HEK293 (cell line): ENCODE measurements around the gene TPRKB.

ENCODE experiments used
- CTCF ChIA-PET: fragments of 350-600 bp; formaldehyde crosslinking; extraction: SDS; loops from one replicate; lab custom pipeline; 2021; ENCODE audit warnings: antibody characterized with exemption; lab: Yijun Ruan, JAX
- POLR2A ChIA-PET: fragments of 300-600 bp; formaldehyde crosslinking; extraction: SDS; loops from one replicate; lab custom pipeline; 2020; ENCODE audit warnings: antibody characterized with exemption, inconsistent platforms; lab: Yijun Ruan, JAX
- H3K27ac ChIP-seq: fragments of 200-500 bp; sonication (Bioruptor generic); 2 replicates; pipeline ENCODE4 v1.5.1; 2014; ENCODE audit warnings: low read depth, low read length, control low read depth, inconsistent platforms; ENCODE audit errors: extremely low read depth
- H3K36me3 ChIP-seq, 2 experiments: fragments of 200-500 bp in 1 of 2; sonication (Bioruptor generic) in 1 of 2; 1 replicate in 1 of 2; 2 replicates in 1 of 2; pipeline ENCODE4 v1.5.1; 2014 to 2017; ENCODE audit warnings: inconsistent platforms in 2 of 2, low read length in 2 of 2; ENCODE audit not compliant: control insufficient read depth in 2 of 2, insufficient read depth in 1 of 2
- H3K4me1 ChIP-seq: fragments of 200-500 bp; sonication (Bioruptor generic); 2 replicates; pipeline ENCODE4 v1.5.1; 2014; ENCODE audit warnings: mild to moderate bottlenecking, low read length, inconsistent platforms; ENCODE audit not compliant: control insufficient read depth, insufficient read depth
- H3K4me3 ChIP-seq: 2 replicates; pipeline ENCODE4 v1.5.1; 2011; ENCODE audit warnings: low read depth, mild to moderate bottlenecking, control low read depth, low read length, moderate library complexity
- H3K9me3 ChIP-seq: fragments of 200-500 bp; sonication (Bioruptor generic); 2 replicates; pipeline ENCODE4 v1.5.1; 2014; ENCODE audit warnings: low read depth, low read length, inconsistent platforms; ENCODE audit not compliant: control insufficient read depth, insufficient read depth
- EGR2 ChIP-seq: fragments of 450-650 bp; formaldehyde crosslinking; IDR thresholded peaks from 2 replicates; pipeline ENCODE4 v1.5.1; 2016; ENCODE audit warnings: low read depth, missing biosample characterization, missing genetic modification characterization
- ELK4 ChIP-seq: IDR thresholded peaks from 2 replicates; pipeline ENCODE4 v1.6.1; 2011; ENCODE audit warnings: mild to moderate bottlenecking, low read depth, low read length, borderline replicate concordance
- INSM2 ChIP-seq: fragments of 450-650 bp; formaldehyde crosslinking; IDR thresholded peaks from 2 replicates; pipeline ENCODE4 v1.5.1; 2016; ENCODE audit warnings: missing biosample characterization, missing genetic modification characterization
- KLF17 ChIP-seq: fragments of 450-650 bp; formaldehyde crosslinking; IDR thresholded peaks from 2 replicates; pipeline ENCODE4 v1.5.1; 2016; ENCODE audit warnings: missing biosample characterization, missing genetic modification characterization
- PRDM1 ChIP-seq: fragments of 450-650 bp; formaldehyde crosslinking; IDR thresholded peaks from 2 replicates; pipeline ENCODE4; 2016; ENCODE audit warnings: missing biosample characterization, missing genetic modification characterization
- SETDB1 ChIP-seq: IDR thresholded peaks from one replicate; pipeline ENCODE4 v1.6.1; 2017; ENCODE audit warnings: mild to moderate bottlenecking, low read length, moderate library complexity, mixed read lengths; ENCODE audit not compliant: insufficient read length
- TSHZ1 ChIP-seq: fragments of 450-650 bp; formaldehyde crosslinking; IDR thresholded peaks from 2 replicates; pipeline ENCODE4 v1.5.1; 2016; ENCODE audit warnings: missing biosample characterization, missing genetic modification characterization, borderline replicate concordance
- WT1 ChIP-seq: fragments of 450-650 bp; formaldehyde crosslinking; IDR thresholded peaks from 2 replicates; pipeline ENCODE4 v1.5.1; 2016; ENCODE audit warnings: missing biosample characterization, missing genetic modification characterization
- YY2 ChIP-seq: fragments of 450-650 bp; formaldehyde crosslinking; IDR thresholded peaks from 2 replicates; pipeline ENCODE4 v1.5.1; 2016; ENCODE audit warnings: missing biosample characterization, missing genetic modification characterization
- ZBTB20 ChIP-seq: fragments of 450-650 bp; formaldehyde crosslinking; IDR thresholded peaks from 2 replicates; pipeline ENCODE4 v1.5.1; 2016; ENCODE audit warnings: missing biosample characterization, missing genetic modification characterization
- ZBTB48 ChIP-seq: fragments of 450-650 bp; formaldehyde crosslinking; IDR thresholded peaks from 2 replicates; pipeline ENCODE4 v1.5.1; 2016; ENCODE audit warnings: missing biosample characterization, missing genetic modification characterization
- ZBTB8A ChIP-seq: fragments of 450-650 bp; formaldehyde crosslinking; IDR thresholded peaks from 2 replicates; pipeline ENCODE4 v1.5.1; 2016; ENCODE audit warnings: missing biosample characterization, missing genetic modification characterization
- ZNF112 ChIP-seq: fragments of 450-650 bp; formaldehyde crosslinking; IDR thresholded peaks from 2 replicates; pipeline ENCODE4 v1.5.0; 2017; ENCODE audit warnings: missing biosample characterization, missing genetic modification characterization
- ZNF140 ChIP-seq: fragments of 450-650 bp; formaldehyde crosslinking; IDR thresholded peaks from 2 replicates; pipeline ENCODE4 v1.5.1; 2016; ENCODE audit warnings: missing biosample characterization, missing genetic modification characterization
- ZNF169 ChIP-seq: fragments of 450-650 bp; formaldehyde crosslinking; IDR thresholded peaks from 2 replicates; pipeline ENCODE4 v1.5.1; 2016; ENCODE audit warnings: missing biosample characterization, missing genetic modification characterization
- ZNF214 ChIP-seq: fragments of 450-650 bp; formaldehyde crosslinking; IDR thresholded peaks from 2 replicates; pipeline ENCODE4 v1.5.1; 2017; ENCODE audit warnings: missing biosample characterization, mild to moderate bottlenecking, missing genetic modification characterization, borderline replicate concordance
- ZNF223 ChIP-seq: fragments of 450-650 bp; formaldehyde crosslinking; IDR thresholded peaks from 2 replicates; pipeline ENCODE4 v1.5.1; 2016; ENCODE audit warnings: missing biosample characterization, missing genetic modification characterization
- ZNF239 ChIP-seq: fragments of 450-650 bp; formaldehyde crosslinking; IDR thresholded peaks from 2 replicates; pipeline ENCODE4 v1.5.1; 2016; ENCODE audit warnings: missing biosample characterization, missing genetic modification characterization
- ZNF394 ChIP-seq: fragments of 450-650 bp; formaldehyde crosslinking; IDR thresholded peaks from 2 replicates; pipeline ENCODE4 v1.5.1; 2016; ENCODE audit warnings: missing biosample characterization, missing genetic modification characterization, mild to moderate bottlenecking, moderate library complexity, borderline replicate concordance
- ZNF624 ChIP-seq: fragments of 450-650 bp; formaldehyde crosslinking; IDR thresholded peaks from 2 replicates; pipeline ENCODE4 v1.5.1; 2017; ENCODE audit warnings: missing biosample characterization, missing genetic modification characterization
- ZNF626 ChIP-seq: fragments of 450-650 bp; sonication (Bioruptor Pico); formaldehyde crosslinking; IDR thresholded peaks from 2 replicates; pipeline ENCODE4 v1.5.1; 2018; ENCODE audit warnings: missing biosample characterization, missing genetic modification characterization, inconsistent platforms
- TF ChIP-seq, protein P1 (sequence below): fragments of 450-650 bp; formaldehyde crosslinking; IDR thresholded peaks from 2 replicates; pipeline ENCODE4 v1.5.1; 2017; ENCODE audit warnings: missing biosample characterization, missing genetic modification characterization
- TF ChIP-seq, protein P2 (sequence below): sonication (generic); formaldehyde crosslinking; IDR thresholded peaks from 2 replicates; pipeline ENCODE4 v1.8.1; 2022; ENCODE audit warnings: mild to moderate bottlenecking, moderate library complexity, missing genetic modification reagents
- TF ChIP-seq, protein P3 (sequence below): fragments of 450-650 bp; formaldehyde crosslinking; IDR thresholded peaks from 2 replicates; pipeline ENCODE4 v1.5.1; 2016; ENCODE audit warnings: missing biosample characterization, missing genetic modification characterization, borderline replicate concordance

TPRKB gene

GRCh38 chr2:73707058-73707457 lies 30.1 kb downstream of the TPRKB start:
- Histone ChIP-seq H3K4me3 (no peak overlapping the region), H3K4me1 (no peaks in the 10 kb centered on the region), H3K36me3 (no peaks in the 10 kb centered on the region), H3K27ac (no peak overlapping the region), H3K9me3 (no peaks in the 10 kb centered on the region)
- no peak for TF ChIP-seq ZNF239 (tag by site-specific recombination)
- no peak for TF ChIP-seq WT1 (tag by site-specific recombination)
- no peak for TF ChIP-seq ZNF626 (tag by site-specific recombination)
- no peak for TF ChIP-seq ZNF624 (tag by site-specific recombination)
- no peak for TF ChIP-seq ZNF169 (tag by site-specific recombination)
- no peak for TF ChIP-seq INSM2 (tag by site-specific recombination)
- POLR2A ChIA-PET = interaction anchor here (0.7 kb wide), 1 partner anchor 14 kb away, joined by 3 read pairs; no protein-coding TSS in a partner anchor
- CTCF ChIA-PET = interaction anchor here (1.3 kb wide), 1 partner anchor 12 kb away, joined by 4 read pairs; no protein-coding TSS in a partner anchor

- Histone ChIP-seq H3K9me3 (no peaks in the 10 kb centered on the region), H3K36me3 (no peaks in the 10 kb centered on the region), H3K4me1 (no peaks in the 10 kb centered on the region), H3K27ac (no peak overlapping the region), H3K4me3 (no peak overlapping the region)
- ChIA-PET CTCF (interaction anchor here (0.6 kb wide), 2 partner anchors 248 to 587 kb away, joined by 3 read pairs; no protein-coding TSS in a partner anchor), POLR2A (no interaction called here)
- TF ChIP-seq ZBTB20 (tag by site-specific recombination) = no peak
- TF ChIP-seq KLF17 (tag by site-specific recombination) = no peak
- TF ChIP-seq, protein P1, sequence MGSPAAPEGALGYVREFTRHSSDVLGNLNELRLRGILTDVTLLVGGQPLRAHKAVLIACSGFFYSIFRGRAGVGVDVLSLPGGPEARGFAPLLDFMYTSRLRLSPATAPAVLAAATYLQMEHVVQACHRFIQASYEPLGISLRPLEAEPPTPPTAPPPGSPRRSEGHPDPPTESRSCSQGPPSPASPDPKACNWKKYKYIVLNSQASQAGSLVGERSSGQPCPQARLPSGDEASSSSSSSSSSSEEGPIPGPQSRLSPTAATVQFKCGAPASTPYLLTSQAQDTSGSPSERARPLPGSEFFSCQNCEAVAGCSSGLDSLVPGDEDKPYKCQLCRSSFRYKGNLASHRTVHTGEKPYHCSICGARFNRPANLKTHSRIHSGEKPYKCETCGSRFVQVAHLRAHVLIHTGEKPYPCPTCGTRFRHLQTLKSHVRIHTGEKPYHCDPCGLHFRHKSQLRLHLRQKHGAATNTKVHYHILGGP (tag by site-specific recombination) = no peak
- no peak for TF ChIP-seq ZNF214 (tag by site-specific recombination)
- no peak for TF ChIP-seq PRDM1 (tag by site-specific recombination)
- TF ChIP-seq ZBTB48 (tag by site-specific recombination) = no peak
- no peak for TF ChIP-seq ZBTB8A (tag by site-specific recombination)
- no peak for TF ChIP-seq ZNF140 (tag by site-specific recombination)
- no peak for TF ChIP-seq TSHZ1
- TF ChIP-seq ZNF239 (tag by site-specific recombination) = no peak
- no peak for TF ChIP-seq ZNF223 (tag by site-specific recombination)
- TF ChIP-seq SETDB1 = no peak
- no peak for TF ChIP-seq ZNF394 (tag by site-specific recombination)
- TF ChIP-seq EGR2 = no peak
- TF ChIP-seq, protein P2, sequence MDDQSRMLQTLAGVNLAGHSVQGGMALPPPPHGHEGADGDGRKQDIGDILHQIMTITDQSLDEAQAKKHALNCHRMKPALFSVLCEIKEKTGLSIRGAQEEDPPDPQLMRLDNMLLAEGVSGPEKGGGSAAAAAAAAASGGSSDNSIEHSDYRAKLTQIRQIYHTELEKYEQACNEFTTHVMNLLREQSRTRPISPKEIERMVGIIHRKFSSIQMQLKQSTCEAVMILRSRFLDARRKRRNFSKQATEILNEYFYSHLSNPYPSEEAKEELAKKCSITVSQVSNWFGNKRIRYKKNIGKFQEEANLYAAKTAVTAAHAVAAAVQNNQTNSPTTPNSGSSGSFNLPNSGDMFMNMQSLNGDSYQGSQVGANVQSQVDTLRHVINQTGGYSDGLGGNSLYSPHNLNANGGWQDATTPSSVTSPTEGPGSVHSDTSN (CRISPR knock-in tag) = no peak
- TF ChIP-seq, protein P3, sequence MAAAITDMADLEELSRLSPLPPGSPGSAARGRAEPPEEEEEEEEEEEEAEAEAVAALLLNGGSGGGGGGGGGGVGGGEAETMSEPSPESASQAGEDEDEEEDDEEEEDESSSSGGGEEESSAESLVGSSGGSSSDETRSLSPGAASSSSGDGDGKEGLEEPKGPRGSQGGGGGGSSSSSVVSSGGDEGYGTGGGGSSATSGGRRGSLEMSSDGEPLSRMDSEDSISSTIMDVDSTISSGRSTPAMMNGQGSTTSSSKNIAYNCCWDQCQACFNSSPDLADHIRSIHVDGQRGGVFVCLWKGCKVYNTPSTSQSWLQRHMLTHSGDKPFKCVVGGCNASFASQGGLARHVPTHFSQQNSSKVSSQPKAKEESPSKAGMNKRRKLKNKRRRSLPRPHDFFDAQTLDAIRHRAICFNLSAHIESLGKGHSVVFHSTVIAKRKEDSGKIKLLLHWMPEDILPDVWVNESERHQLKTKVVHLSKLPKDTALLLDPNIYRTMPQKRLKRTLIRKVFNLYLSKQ (tag by site-specific recombination) = no peak
- no peak for TF ChIP-seq ELK4
- no peak for TF ChIP-seq YY2
- TF ChIP-seq ZNF112 (tag by site-specific recombination) = no peak
Observed at GRCh38 chr2:73705091-73705490, 32.1 kb downstream of the TPRKB start.
